Mesendoderm (in vitro differentiated cells): ENCODE data around the gene SPATA21.
A peak's percentile ranks its signal among the peaks of the same experiment; 100 is the strongest.

Experiments used
- DNase-seq: peaks from one replicate; pipeline ENCODE4 v3.0.0; 2013
- H2AK5ac ChIP-seq: 2 replicates; pipeline ENCODE4 v1.6.1; 2013; ENCODE audit warnings: low read length, inconsistent platforms
- H2BK120ac ChIP-seq: 2 replicates; pipeline ENCODE4 v1.6.1; 2013; ENCODE audit warnings: low read depth, mild to moderate bottlenecking, low read length, moderate library complexity, mixed read lengths
- H2BK15ac ChIP-seq: replicated peaks from 2 replicates; pipeline ENCODE4 v1.6.1; 2013; ENCODE audit warnings: low read depth, mild to moderate bottlenecking, moderate library complexity
- H2BK5ac ChIP-seq: 2 replicates; pipeline ENCODE4 v1.6.1; 2013; ENCODE audit warnings: low read length, inconsistent platforms
- H3K18ac ChIP-seq: 2 replicates; pipeline ENCODE4 v1.6.1; 2013; ENCODE audit warnings: mild to moderate bottlenecking, low read length, mixed read lengths
- H3K23ac ChIP-seq: one replicate; pipeline ENCODE4 v1.6.1; 2013; ENCODE audit warnings: low read length
- H3K27ac ChIP-seq: 2 replicates; pipeline ENCODE4 v1.5.1; 2013; ENCODE audit warnings: low read depth, mild to moderate bottlenecking, inconsistent platforms, low read length, moderate library complexity
- H3K27me3 ChIP-seq: 2 replicates; pipeline ENCODE4 v1.6.1; 2013; ENCODE audit warnings: low read length, control low read depth, mild to moderate bottlenecking, inconsistent platforms; ENCODE audit not compliant: insufficient read depth, poor library complexity
- H3K36me3 ChIP-seq: 2 replicates; pipeline ENCODE4 v1.6.1; 2013; ENCODE audit warnings: low read length, inconsistent platforms; ENCODE audit not compliant: control insufficient read depth, insufficient read depth
- H3K4ac ChIP-seq: one replicate; pipeline ENCODE4 v1.6.1; 2013; ENCODE audit warnings: low read depth, mild to moderate bottlenecking, low read length, moderate library complexity
- H3K4me1 ChIP-seq: 2 replicates; pipeline ENCODE4 v1.6.1; 2013; ENCODE audit warnings: low read depth, low read length, inconsistent platforms; ENCODE audit not compliant: control insufficient read depth
- H3K4me2 ChIP-seq: 2 replicates; pipeline ENCODE4 v1.6.1; 2013; ENCODE audit warnings: low read length
- H3K4me3 ChIP-seq: 2 replicates; pipeline ENCODE4 v1.5.1; 2013; ENCODE audit warnings: mild to moderate bottlenecking, low read length
- H3K56ac ChIP-seq: one replicate; pipeline ENCODE4 v1.6.1; 2013; ENCODE audit warnings: low read length
- H3K79me1 ChIP-seq: 2 replicates; pipeline ENCODE4 v1.6.1; 2013; ENCODE audit warnings: low read length, inconsistent platforms
- H3K79me2 ChIP-seq: 2 replicates; pipeline ENCODE4 v1.6.1; 2013; ENCODE audit warnings: mild to moderate bottlenecking, low read length; ENCODE audit not compliant: control insufficient read depth, insufficient read depth
- H3K9ac ChIP-seq: 2 replicates; pipeline ENCODE4 v1.6.1; 2013; ENCODE audit warnings: low read length, inconsistent platforms
- H4K5ac ChIP-seq: one replicate; pipeline ENCODE4 v1.6.1; 2013; ENCODE audit warnings: low read length
- H4K8ac ChIP-seq: one replicate; pipeline ENCODE4 v1.6.1; 2013; ENCODE audit warnings: low read depth, mild to moderate bottlenecking, control low read depth, low read length, moderate library complexity
- WGBS: extraction: QIAGEN DNeasy Blood & Tissue Kit; methylation state at CpG from one replicate; pipeline ENCODE4 v1.1.7; 2013; ENCODE audit warnings: low lambda C conversion rate, missing lambda C conversion rate; ENCODE audit not compliant: insufficient coverage; ENCODE audit errors: extremely low coverage; 5-methylcytosine and 5-hydroxymethylcytosine counted together

SPATA21 gene

GRCh38 chr1:16474166-16474800, 37.1 kb upstream of the SPATA21 start:
- no peak overlapping the region for H3K4me2 ChIP-seq
- no CpG with 5 or more reads among the region's 28 CpGs for WGBS
- no peak overlapping the region for H3K9ac ChIP-seq
- H2BK120ac ChIP-seq: no peak overlapping the region
- no peaks in the 10 kb centered on the region for H3K36me3 ChIP-seq
- H3K4me3 ChIP-seq: no peak overlapping the region
- H4K5ac ChIP-seq: no peak overlapping the region
- DNase-seq: no peak
- H3K18ac ChIP-seq: no peak overlapping the region
- no peak overlapping the region for H2BK5ac ChIP-seq
- H3K4ac ChIP-seq: no peak overlapping the region
- H2AK5ac ChIP-seq: no peak overlapping the region
- no peak overlapping the region for H3K23ac ChIP-seq
- H3K4me1 ChIP-seq: no peaks in the 10 kb centered on the region
- H2BK15ac ChIP-seq: no peak overlapping the region
- H3K79me2 ChIP-seq: no peaks in the 10 kb centered on the region
- no peak overlapping the region for H3K27ac ChIP-seq
- H3K27me3 ChIP-seq: no peaks in the 10 kb centered on the region
- H3K56ac ChIP-seq: no peak overlapping the region
- H3K79me1 ChIP-seq: no peaks in the 10 kb centered on the region
- H4K8ac ChIP-seq: no peak overlapping the region

- WGBS: no CpG with 5 or more reads among the region's 3 CpGs
- Histone ChIP-seq H3K27me3 (no peaks in the 10 kb centered on the region), H2BK5ac (no peak overlapping the region), H3K23ac (no peak overlapping the region), H2BK15ac (no peak overlapping the region), H3K18ac (no peak overlapping the region), H3K36me3 (no peaks in the 10 kb centered on the region), H3K4me2 (no peak overlapping the region), H3K56ac (no peak overlapping the region), H3K79me1 (no peaks in the 10 kb centered on the region), H4K8ac (no peak overlapping the region), H3K79me2 (no peaks in the 10 kb centered on the region), H3K27ac (no peak overlapping the region), H2BK120ac (no peak overlapping the region), H3K4me1 (no peaks in the 10 kb centered on the region), H3K4ac (no peak overlapping the region), H3K9ac (no peak overlapping the region), H2AK5ac (no peak overlapping the region), H4K5ac (no peak overlapping the region), H3K4me3 (no peak overlapping the region)
- DNase-seq: no peak
These were observed 31.3 kb upstream of the SPATA21 start for GRCh38 chr1:16468558-16468957.

- Histone ChIP-seq H3K4me2 (no peak overlapping the region), H3K4me3 (no peak overlapping the region), H2AK5ac (no peak overlapping the region), H2BK15ac (no peak overlapping the region), H3K36me3 (no peaks in the 10 kb centered on the region), H2BK120ac (no peak overlapping the region), H3K79me2 (no peaks in the 10 kb centered on the region), H3K79me1 (no peaks in the 10 kb centered on the region), H4K8ac (no peak overlapping the region), H3K56ac (no peak overlapping the region), H2BK5ac (no peak overlapping the region), H3K18ac (no peak overlapping the region), H3K4ac (no peak overlapping the region), H4K5ac (no peak overlapping the region), H3K27ac (no peak overlapping the region), H3K27me3 (no peaks in the 10 kb centered on the region), H3K9ac (no peak overlapping the region), H3K23ac (no peak overlapping the region), H3K4me1 (no peaks in the 10 kb centered on the region)
- DNase-seq: no peak
- WGBS: no CpG with 5 or more reads among the region's 21 CpGs
These were observed 27.8 kb upstream of the SPATA21 start for GRCh38 chr1:16464917-16465625.

GRCh38 chr1:16462773-16463330, 25.6 kb upstream of the SPATA21 start:
- no CpG with 5 or more reads among the region's 7 CpGs for WGBS

GRCh38 chr1:16461681-16462080, 24.5 kb upstream of the SPATA21 start:
- H2AK5ac ChIP-seq: no peak overlapping the region
- no peaks in the 10 kb centered on the region for H3K79me1 ChIP-seq
- peaks cover 3% of the 10 kb centered on the region for H3K36me3 ChIP-seq
- no peak overlapping the region for H4K5ac ChIP-seq
- no peak overlapping the region for H3K27ac ChIP-seq
- H4K8ac ChIP-seq: no peak overlapping the region
- no CpG with 5 or more reads among the region's 3 CpGs for WGBS
- no peak overlapping the region for H3K23ac ChIP-seq
- H2BK120ac ChIP-seq: no peak overlapping the region
- no peaks in the 10 kb centered on the region for H3K4me1 ChIP-seq
- H3K4me2 ChIP-seq: no peak overlapping the region
- no peak overlapping the region for H2BK15ac ChIP-seq
- H3K9ac ChIP-seq: no peak overlapping the region
- no peak overlapping the region for H3K18ac ChIP-seq
- H3K27me3 ChIP-seq: no peaks in the 10 kb centered on the region
- no peaks in the 10 kb centered on the region for H3K79me2 ChIP-seq
- H3K4ac ChIP-seq: no peak overlapping the region
- DNase-seq: peak; percentile 32
- H3K4me3 ChIP-seq: no peak overlapping the region
- H2BK5ac ChIP-seq: no peak overlapping the region
- no peak overlapping the region for H3K56ac ChIP-seq

More at GRCh38 chr1:16462773-16463330, 25.6 kb upstream of the SPATA21 start:
- Histone ChIP-seq H2BK15ac (no peak overlapping the region), H2AK5ac (no peak overlapping the region), H3K36me3 (peaks cover 3% of the 10 kb centered on the region), H3K4me3 (no peak overlapping the region), H2BK120ac (no peak overlapping the region), H3K27ac (no peak overlapping the region), H3K23ac (no peak overlapping the region), H4K8ac (no peak overlapping the region), H3K18ac (no peak overlapping the region), H3K9ac (no peak overlapping the region), H3K4ac (no peak overlapping the region), H2BK5ac (no peak overlapping the region), H3K79me1 (no peaks in the 10 kb centered on the region), H3K4me1 (no peaks in the 10 kb centered on the region), H4K5ac (no peak overlapping the region), H3K27me3 (no peaks in the 10 kb centered on the region), H3K79me2 (no peaks in the 10 kb centered on the region), H3K4me2 (no peak overlapping the region), H3K56ac (no peak overlapping the region)
- DNase-seq: no peak
